Neural cell (in vitro differentiated cells): ENCODE measurements around the gene DCLK3. TPM values are rescaled to one million over a fixed set of nuclear protein-coding genes. Genes with fewer than 3 reads are reported as not detected.

ENCODE experiments used
- H2AFZ ChIP-seq: fragments of 200-600, 300-800 bp; sonication (generic), shearing (Covaris generic); 2 replicates; pipeline ENCODE4 v1.6.0; 2014; ENCODE audit warnings: low read depth, mild to moderate bottlenecking, antibody characterized with exemption, low read length, moderate library complexity
- H3F3A ChIP-seq: fragments of 200-600 bp; shearing (Covaris generic); 2 replicates; pipeline ENCODE4 v1.6.1; 2016; ENCODE audit warnings: mild to moderate bottlenecking, moderate library complexity, mixed read lengths, antibody characterized with exemption, low read length; ENCODE audit not compliant: insufficient read depth, poor library complexity, severe bottlenecking
- H3K27ac ChIP-seq: fragments of 200-600, 300-800 bp; sonication (generic), shearing (Covaris generic); 2 replicates; pipeline ENCODE4 v1.5.1; 2014; ENCODE audit warnings: mild to moderate bottlenecking, low read length, moderate library complexity
- H3K27me3 ChIP-seq: fragments of 300-800, 200-600 bp; sonication (generic), shearing (Covaris generic); 2 replicates; pipeline ENCODE4 v1.6.0; 2014; ENCODE audit warnings: mild to moderate bottlenecking, low read depth, low read length, moderate library complexity; ENCODE audit not compliant: insufficient read depth
- H3K36me3 ChIP-seq: fragments of 300-800, 200-600 bp; sonication (generic), shearing (Covaris generic); 2 replicates; pipeline ENCODE4 v1.5.1; 2014; ENCODE audit warnings: mild to moderate bottlenecking, antibody characterized with exemption, low read length, moderate library complexity; ENCODE audit not compliant: insufficient read depth
- H3K4me2 ChIP-seq: fragments of 300-800, 200-600 bp; sonication (generic), shearing (Covaris generic); 2 replicates; pipeline ENCODE4 v1.6.0; 2014; ENCODE audit warnings: mild to moderate bottlenecking, low read length
- H3K4me3 ChIP-seq: fragments of 300-800, 200-600 bp; sonication (generic), shearing (Covaris generic); 2 replicates; pipeline ENCODE4 v1.5.1; 2014; ENCODE audit warnings: mild to moderate bottlenecking, low read length, moderate library complexity
- H3K79me2 ChIP-seq: fragments of 200-600 bp; shearing (Covaris generic); replicated peaks from 2 replicates; pipeline ENCODE4 v1.6.0; 2014; ENCODE audit warnings: mild to moderate bottlenecking, low read length, moderate library complexity; ENCODE audit not compliant: insufficient read depth
- H3K9ac ChIP-seq: fragments of 300-800, 200-600 bp; sonication (generic), shearing (Covaris generic); 2 replicates; pipeline ENCODE4 v1.6.1; 2016; ENCODE audit warnings: mild to moderate bottlenecking, low read length, mixed read lengths
- H3K9me2 ChIP-seq: fragments of 200-600 bp; shearing (Covaris generic); 2 replicates; pipeline ENCODE4 v1.6.1; 2016; ENCODE audit warnings: mild to moderate bottlenecking, low read length, mixed read lengths; ENCODE audit not compliant: insufficient read depth
- H3K9me3 ChIP-seq: fragments of 200-600, 300-800 bp; sonication (generic), shearing (Covaris generic); 2 replicates; pipeline ENCODE4 v1.6.1; 2016; ENCODE audit warnings: mild to moderate bottlenecking, mixed run types, low read length, moderate library complexity, mixed read lengths
- H4K20me1 ChIP-seq: fragments of 200-600 bp; shearing (Covaris generic); 2 replicates; pipeline ENCODE4 v1.6.1; 2016; ENCODE audit warnings: mild to moderate bottlenecking, mixed run types; ENCODE audit not compliant: insufficient read depth
- EP300 ChIP-seq: fragments of 450-650 bp; conservative IDR thresholded peaks from 2 replicates; pipeline ENCODE4 v1.6.1; 2014; ENCODE audit warnings: antibody characterized with exemption, mild to moderate bottlenecking, moderate library complexity; ENCODE audit not compliant: poor library complexity, severe bottlenecking
- MXI1 ChIP-seq: fragments of 450-650 bp; conservative IDR thresholded peaks from 2 replicates; pipeline ENCODE4 v1.6.1; 2014; ENCODE audit warnings: antibody characterized with exemption, mild to moderate bottlenecking; ENCODE audit not compliant: poor library complexity, severe bottlenecking
- POLR2AphosphoS5 ChIP-seq: IDR thresholded peaks from 2 replicates; pipeline ENCODE4 v1.6.1; 2012
- RAD21 ChIP-seq: fragments of 450-650 bp; conservative IDR thresholded peaks from 2 replicates; pipeline ENCODE4 v1.6.1; 2014; ENCODE audit warnings: antibody characterized with exemption, mild to moderate bottlenecking, moderate library complexity
- SMC3 ChIP-seq: fragments of 450-650 bp; conservative IDR thresholded peaks from 2 replicates; pipeline ENCODE4 v1.6.1; 2014; ENCODE audit warnings: antibody characterized with exemption, mild to moderate bottlenecking, moderate library complexity; ENCODE audit not compliant: poor library complexity
- TAF1 ChIP-seq: IDR thresholded peaks from 2 replicates; pipeline ENCODE4 v1.6.1; 2012; ENCODE audit warnings: low read depth
- polyA plus RNA-seq: library from polyadenylated mRNA; depleted of rRNA; stranded (reverse); fragments of >200 nt; gene quantifications from 2 replicates; pipeline ENCODE4 v1.2.3, GENCODE V29; 2014
- TF ChIP-seq, protein P1 (sequence below): IDR thresholded peaks from 2 replicates; pipeline ENCODE4 v1.6.1; 2012; ENCODE audit warnings: borderline replicate concordance
- TF ChIP-seq, protein P2 (sequence below): fragments of 450-650 bp; IDR thresholded peaks from 2 replicates; pipeline ENCODE4 v1.5.1; 2014; ENCODE audit warnings: antibody characterized with exemption, mild to moderate bottlenecking, moderate library complexity; ENCODE audit not compliant: poor library complexity, severe bottlenecking

The DCLK3 gene
- polyA plus RNA-seq, 1 donor from 2014 or later: 1.5 TPM

DNA sequence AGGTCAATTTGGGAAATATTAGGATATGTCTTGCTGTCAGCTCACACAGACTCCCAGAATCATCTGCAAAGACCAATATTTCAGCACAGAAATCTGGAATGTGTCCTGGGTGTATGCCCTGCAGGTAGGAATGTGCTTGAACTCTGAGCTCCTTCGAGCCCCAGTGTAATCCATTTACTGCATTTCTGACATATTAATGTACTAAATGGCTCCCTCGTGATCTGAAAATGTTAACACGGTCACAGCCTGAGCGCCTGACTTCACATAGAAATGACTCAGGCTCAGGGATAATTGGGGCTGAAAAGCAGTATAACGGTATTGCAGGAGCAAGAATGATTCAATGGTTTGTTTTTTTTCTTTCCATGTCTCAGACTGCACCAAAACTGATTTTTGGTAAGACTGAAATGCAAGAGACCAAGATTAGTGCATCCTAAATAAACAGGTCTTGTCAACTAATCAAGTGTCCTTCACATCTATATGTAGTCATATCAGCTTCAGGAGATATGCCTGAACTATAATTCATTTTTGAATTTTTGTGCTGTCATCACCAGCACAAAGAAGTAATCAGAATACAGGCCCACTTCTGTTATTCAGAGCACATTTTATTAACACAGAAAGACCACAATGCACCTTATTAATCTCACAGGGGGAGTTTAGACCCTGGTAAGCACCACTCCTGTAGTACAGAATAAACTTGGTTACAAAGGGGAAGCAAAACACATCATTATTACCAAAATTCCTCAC is 49.8 kb downstream of the DCLK3 start:
- no peaks in the 10 kb centered on the region for H3K9me2 ChIP-seq
- peak; percentile 70 for TF ChIP-seq POLR2AphosphoS5
- no peak for TF ChIP-seq SMC3
- no peak for TF ChIP-seq TAF1
- TF ChIP-seq EP300: peak; percentile 69
- TF ChIP-seq, protein P1, sequence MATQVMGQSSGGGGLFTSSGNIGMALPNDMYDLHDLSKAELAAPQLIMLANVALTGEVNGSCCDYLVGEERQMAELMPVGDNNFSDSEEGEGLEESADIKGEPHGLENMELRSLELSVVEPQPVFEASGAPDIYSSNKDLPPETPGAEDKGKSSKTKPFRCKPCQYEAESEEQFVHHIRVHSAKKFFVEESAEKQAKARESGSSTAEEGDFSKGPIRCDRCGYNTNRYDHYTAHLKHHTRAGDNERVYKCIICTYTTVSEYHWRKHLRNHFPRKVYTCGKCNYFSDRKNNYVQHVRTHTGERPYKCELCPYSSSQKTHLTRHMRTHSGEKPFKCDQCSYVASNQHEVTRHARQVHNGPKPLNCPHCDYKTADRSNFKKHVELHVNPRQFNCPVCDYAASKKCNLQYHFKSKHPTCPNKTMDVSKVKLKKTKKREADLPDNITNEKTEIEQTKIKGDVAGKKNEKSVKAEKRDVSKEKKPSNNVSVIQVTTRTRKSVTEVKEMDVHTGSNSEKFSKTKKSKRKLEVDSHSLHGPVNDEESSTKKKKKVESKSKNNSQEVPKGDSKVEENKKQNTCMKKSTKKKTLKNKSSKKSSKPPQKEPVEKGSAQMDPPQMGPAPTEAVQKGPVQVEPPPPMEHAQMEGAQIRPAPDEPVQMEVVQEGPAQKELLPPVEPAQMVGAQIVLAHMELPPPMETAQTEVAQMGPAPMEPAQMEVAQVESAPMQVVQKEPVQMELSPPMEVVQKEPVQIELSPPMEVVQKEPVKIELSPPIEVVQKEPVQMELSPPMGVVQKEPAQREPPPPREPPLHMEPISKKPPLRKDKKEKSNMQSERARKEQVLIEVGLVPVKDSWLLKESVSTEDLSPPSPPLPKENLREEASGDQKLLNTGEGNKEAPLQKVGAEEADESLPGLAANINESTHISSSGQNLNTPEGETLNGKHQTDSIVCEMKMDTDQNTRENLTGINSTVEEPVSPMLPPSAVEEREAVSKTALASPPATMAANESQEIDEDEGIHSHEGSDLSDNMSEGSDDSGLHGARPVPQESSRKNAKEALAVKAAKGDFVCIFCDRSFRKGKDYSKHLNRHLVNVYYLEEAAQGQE: peak; percentile 21
- peak; percentile 17 for TF ChIP-seq MXI1
- TF ChIP-seq, protein P2, sequence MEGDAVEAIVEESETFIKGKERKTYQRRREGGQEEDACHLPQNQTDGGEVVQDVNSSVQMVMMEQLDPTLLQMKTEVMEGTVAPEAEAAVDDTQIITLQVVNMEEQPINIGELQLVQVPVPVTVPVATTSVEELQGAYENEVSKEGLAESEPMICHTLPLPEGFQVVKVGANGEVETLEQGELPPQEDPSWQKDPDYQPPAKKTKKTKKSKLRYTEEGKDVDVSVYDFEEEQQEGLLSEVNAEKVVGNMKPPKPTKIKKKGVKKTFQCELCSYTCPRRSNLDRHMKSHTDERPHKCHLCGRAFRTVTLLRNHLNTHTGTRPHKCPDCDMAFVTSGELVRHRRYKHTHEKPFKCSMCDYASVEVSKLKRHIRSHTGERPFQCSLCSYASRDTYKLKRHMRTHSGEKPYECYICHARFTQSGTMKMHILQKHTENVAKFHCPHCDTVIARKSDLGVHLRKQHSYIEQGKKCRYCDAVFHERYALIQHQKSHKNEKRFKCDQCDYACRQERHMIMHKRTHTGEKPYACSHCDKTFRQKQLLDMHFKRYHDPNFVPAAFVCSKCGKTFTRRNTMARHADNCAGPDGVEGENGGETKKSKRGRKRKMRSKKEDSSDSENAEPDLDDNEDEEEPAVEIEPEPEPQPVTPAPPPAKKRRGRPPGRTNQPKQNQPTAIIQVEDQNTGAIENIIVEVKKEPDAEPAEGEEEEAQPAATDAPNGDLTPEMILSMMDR: peak; percentile 42

DNA sequence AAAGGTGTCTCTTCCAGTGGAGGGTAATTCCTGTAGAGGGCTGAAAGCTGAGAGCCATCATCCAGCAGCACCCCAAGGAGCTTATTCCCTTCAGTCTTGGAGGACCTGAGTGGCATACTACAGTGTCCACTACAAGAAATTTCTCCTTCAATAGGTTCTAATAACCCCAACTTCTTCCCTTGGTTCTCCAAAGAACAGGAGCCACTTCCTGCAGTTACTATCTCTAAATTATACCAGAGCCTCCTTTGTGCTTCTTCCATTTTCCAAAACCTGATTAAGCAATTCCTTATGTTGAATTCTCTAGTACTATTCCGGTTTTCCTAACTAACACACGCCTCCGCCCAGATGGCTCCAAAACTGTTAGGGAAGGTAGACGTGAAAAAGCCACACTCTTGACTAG is 50.4 kb downstream of the DCLK3 start:
- no peaks in the 10 kb centered on the region for H3F3A ChIP-seq
- no peak overlapping the region for H3K4me2 ChIP-seq
- no peaks in the 10 kb centered on the region for H4K20me1 ChIP-seq
- H2AFZ ChIP-seq: peak overlapping the region; percentile 19
- no peaks in the 10 kb centered on the region for H3K27me3 ChIP-seq
- TF ChIP-seq RAD21 (no peak), EP300 (no peak), SMC3 (no peak)
- no peaks in the 10 kb centered on the region for H3K79me2 ChIP-seq
- no peaks in the 10 kb centered on the region for H3K9me2 ChIP-seq
- H3K9ac ChIP-seq: peak overlapping the region; percentile 37
- no peaks in the 10 kb centered on the region for H3K9me3 ChIP-seq
- H3K4me3 ChIP-seq: peak overlapping the region; percentile 24
- peak overlapping the region; percentile 87 for H3K27ac ChIP-seq
- no peaks in the 10 kb centered on the region for H3K36me3 ChIP-seq

More for the DNA sequence above, 49.8 kb downstream of the DCLK3 start:
- Histone ChIP-seq H3K4me3 (peak overlapping the region; percentile 24), H3K4me2 (peak overlapping the region; percentile 9), H3K36me3 (no peaks in the 10 kb centered on the region), H3F3A (no peaks in the 10 kb centered on the region), H3K9me3 (no peaks in the 10 kb centered on the region), H3K9ac (peak overlapping the region; percentile 37), H4K20me1 (no peaks in the 10 kb centered on the region), H3K79me2 (no peaks in the 10 kb centered on the region), H3K27me3 (no peaks in the 10 kb centered on the region), H2AFZ (peak overlapping the region; percentile 19), H3K27ac (peak overlapping the region; percentile 87)
